H1 (cell line): ENCODE data around the gene FKBP1A. TPM values are rescaled to one million over a fixed set of nuclear protein-coding genes. Genes with fewer than 3 reads are reported as not detected.

ENCODE experiments used
- CTCF ChIA-PET: fragments of 300-600 bp; sonication (Branson Sonifier 250); formaldehyde crosslinking; loops from one replicate; lab custom pipeline; 2021; ENCODE audit not compliant: partially characterized antibody; lab: Charles Lee
- POLR2A ChIA-PET: fragments of 300-600 bp; sonication (Branson Sonifier 250); formaldehyde crosslinking; loops from one replicate; lab custom pipeline; 2021; ENCODE audit warnings: inconsistent platforms; ENCODE audit not compliant: partially characterized antibody; lab: Charles Lee
- DNase-seq, 2 experiments: peaks; one replicate each; pipeline versions ENCODE4 v3.0.0 to v3.0.0-alpha.2; 2010 to 2022; ENCODE audit warnings: low spot score in 2 of 2, low read depth in 1 of 2, mixed read lengths in 1 of 2
- FAIRE-seq: peaks from 2 replicates; lab custom pipeline; 2011; peaks lifted over from hg19 to GRCh38; lab: Jason Lieb, UNC
- H2AFZ ChIP-seq: 2 replicates; pipeline ENCODE4 v1.8.1; 2012; ENCODE audit warnings: low read length, inconsistent platforms
- H2AK5ac ChIP-seq: 2 replicates; pipeline ENCODE4 v1.6.1; 2013; ENCODE audit warnings: low read depth, low read length
- H2BK120ac ChIP-seq: replicated peaks from 2 replicates; pipeline ENCODE3; 2013; ENCODE audit warnings: low read depth, low read length, inconsistent platforms
- H2BK12ac ChIP-seq: 2 replicates; pipeline ENCODE4 v1.6.1; 2013; ENCODE audit warnings: low read depth, low read length
- H2BK15ac ChIP-seq: 2 replicates; pipeline ENCODE4 v1.6.1; 2013; ENCODE audit warnings: low read length
- H2BK20ac ChIP-seq: 2 replicates; pipeline ENCODE4 v1.6.1; 2013; ENCODE audit warnings: low read length
- H2BK5ac ChIP-seq: 2 replicates; pipeline ENCODE4 v1.6.1; 2013; ENCODE audit warnings: low read depth, low read length
- H3K14ac ChIP-seq: 2 replicates; pipeline ENCODE4 v1.6.1; 2013; ENCODE audit warnings: inconsistent platforms; ENCODE audit not compliant: insufficient read length
- H3K18ac ChIP-seq: 2 replicates; pipeline ENCODE4 v1.6.1; 2013; ENCODE audit warnings: low read length; ENCODE audit errors: extremely low read depth
- H3K23ac ChIP-seq: 2 replicates; pipeline ENCODE4 v1.6.1; 2013; ENCODE audit warnings: inconsistent platforms; ENCODE audit not compliant: insufficient read length
- H3K23me2 ChIP-seq: 2 replicates; pipeline ENCODE4 v1.6.1; 2013; ENCODE audit warnings: low read depth, low read length
- H3K27ac ChIP-seq: 2 replicates; pipeline ENCODE4 v1.6.1; 2011; ENCODE audit warnings: low read depth, low read length, inconsistent platforms
- H3K27me3 ChIP-seq, 4 experiments: replicated peaks in 1 of 4; 1 replicate in 1 of 4; 2 replicates in 3 of 4; pipeline versions ENCODE4 v1.6.1 to v1.8.1; 2011 to 2013; ENCODE audit warnings: low read length in 3 of 4, mild to moderate bottlenecking in 3 of 4, inconsistent platforms in 2 of 4, mixed read lengths in 2 of 4, moderate library complexity in 1 of 4; ENCODE audit not compliant: control insufficient read depth in 3 of 4, insufficient read depth in 3 of 4; ENCODE audit errors: extremely low read depth in 1 of 4
- H3K36me3 ChIP-seq, 4 experiments: 2 replicates each; pipeline versions ENCODE4 v1.6.1 to v1.8.1; 2011 to 2013; ENCODE audit warnings: mild to moderate bottlenecking in 4 of 4, low read length in 3 of 4, moderate library complexity in 2 of 4, control low read depth in 1 of 4, inconsistent platforms in 1 of 4; ENCODE audit not compliant: insufficient read depth in 4 of 4, control insufficient read depth in 2 of 4
- H3K4ac ChIP-seq: replicated peaks from 2 replicates; pipeline ENCODE3; 2013; ENCODE audit warnings: low read length, low read depth, mixed read lengths, inconsistent platforms; ENCODE audit not compliant: insufficient read length
- H3K4me1 ChIP-seq, 4 experiments: replicated peaks in 1 of 4; 1 replicate in 1 of 4; 2 replicates in 3 of 4; pipeline versions ENCODE4 v1.6.1 to v1.8.1; 2011 to 2013; ENCODE audit warnings: low read length in 3 of 4, inconsistent platforms in 2 of 4, mixed read lengths in 1 of 4; ENCODE audit not compliant: insufficient read depth in 4 of 4, control insufficient read depth in 3 of 4
- H3K4me2 ChIP-seq, 2 experiments: 2 replicates each; pipeline versions ENCODE4 v1.6.1 to v1.8.1; 2011 to 2013; ENCODE audit warnings: low read depth in 2 of 2, low read length in 2 of 2, control low read depth in 1 of 2, inconsistent platforms in 1 of 2, mild to moderate bottlenecking in 1 of 2; ENCODE audit not compliant: insufficient read depth in 1 of 2
- H3K4me3 ChIP-seq, 4 experiments: fragments of 200-600, 300-600 bp in 1 of 4; sonication (generic), shearing (Covaris generic), sonication (Bioruptor Twin) in 1 of 4; 2 replicates each; pipeline versions ENCODE4 v1.5.1 to v1.8.1; 2011 to 2016; ENCODE audit warnings: low read length in 4 of 4, low read depth in 3 of 4, control low read depth in 2 of 4, inconsistent platforms in 2 of 4, mild to moderate bottlenecking in 2 of 4, mixed read lengths in 1 of 4, moderate library complexity in 1 of 4; ENCODE audit not compliant: insufficient read depth in 2 of 4; ENCODE audit errors: extremely low read depth in 1 of 4
- H3K56ac ChIP-seq: replicated peaks from 2 replicates; pipeline ENCODE3; 2013; ENCODE audit warnings: low read depth, mild to moderate bottlenecking, mixed read lengths, low read length, inconsistent platforms; ENCODE audit not compliant: insufficient read length
- H3K79me1 ChIP-seq: 2 replicates; pipeline ENCODE4 v1.6.1; 2013; ENCODE audit warnings: low read depth, low read length, control low read depth
- H3K79me2 ChIP-seq, 2 experiments: 2 replicates each; pipeline versions ENCODE4 v1.6.1 to v1.8.1; 2012 to 2013; ENCODE audit warnings: low read length in 2 of 2, mild to moderate bottlenecking in 2 of 2, inconsistent platforms in 1 of 2; ENCODE audit not compliant: insufficient read depth in 2 of 2, control insufficient read depth in 1 of 2
- H3K9ac ChIP-seq, 4 experiments: replicated peaks in 1 of 4; 1 replicate in 1 of 4; 2 replicates in 3 of 4; pipeline versions ENCODE4 v1.6.1 to v1.8.1; 2011 to 2013; ENCODE audit warnings: low read depth in 3 of 4, low read length in 3 of 4, control low read depth in 2 of 4, mild to moderate bottlenecking in 2 of 4, moderate library complexity in 2 of 4, inconsistent platforms in 1 of 4; ENCODE audit errors: extremely low read depth in 1 of 4
- H3K9me3 ChIP-seq, 2 experiments: 2 replicates each; pipeline versions ENCODE4 v1.6.1 to v1.8.1; 2012 to 2013; ENCODE audit warnings: mild to moderate bottlenecking in 2 of 2, moderate library complexity in 2 of 2, control low read depth in 1 of 2, inconsistent platforms in 1 of 2, low read depth in 1 of 2, low read length in 1 of 2, mixed read lengths in 1 of 2; ENCODE audit not compliant: insufficient read depth in 2 of 2
- H4K20me1 ChIP-seq, 2 experiments: replicated peaks in 1 of 2; 2 replicates each; pipeline versions ENCODE3 to v1.8.1; 2011 to 2013; ENCODE audit warnings: inconsistent platforms in 2 of 2, low read length in 2 of 2, mild to moderate bottlenecking in 1 of 2; ENCODE audit not compliant: insufficient read depth in 2 of 2, control insufficient read depth in 1 of 2
- H4K5ac ChIP-seq: 2 replicates; pipeline ENCODE4 v1.6.1; 2013; ENCODE audit warnings: low read length, low read depth, mixed read lengths, inconsistent platforms; ENCODE audit not compliant: insufficient read length
- H4K8ac ChIP-seq: 2 replicates; pipeline ENCODE4 v1.8.0; 2013; ENCODE audit warnings: mild to moderate bottlenecking, moderate library complexity, low read length, inconsistent platforms; ENCODE audit not compliant: insufficient read depth; ENCODE audit errors: extremely low read depth
- H4K91ac ChIP-seq: replicated peaks from 2 replicates; pipeline ENCODE3; 2013; ENCODE audit warnings: low read length, mixed read lengths, inconsistent platforms; ENCODE audit not compliant: insufficient read length
- CEBPB ChIP-seq: IDR thresholded peaks from 2 replicates; pipeline ENCODE4 v1.6.1; 2012; ENCODE audit warnings: low read depth, low read length
- CTCF ChIP-seq, 3 experiments: IDR thresholded peaks; 1 replicate in 2 of 3; 2 replicates in 1 of 3; pipeline versions ENCODE4 v1.5.1 to v1.6.1; 2011; ENCODE audit warnings: low read length in 3 of 3, mild to moderate bottlenecking in 3 of 3, inconsistent platforms in 2 of 3, low read depth in 1 of 3, moderate library complexity in 1 of 3; ENCODE audit not compliant: insufficient read depth in 1 of 3; ENCODE audit errors: control extremely low read depth in 1 of 3
- POLR2AphosphoS5 ChIP-seq: IDR thresholded peaks from 2 replicates; pipeline ENCODE4 v1.6.1; 2011; ENCODE audit warnings: low read depth, low read length
- SAP30 ChIP-seq: fragments of 300-600 bp; sonication (generic); IDR thresholded peaks from 2 replicates; pipeline ENCODE4 v1.7.1; 2012; ENCODE audit warnings: low read length, moderate library complexity, mild to moderate bottlenecking, inconsistent platforms; ENCODE audit not compliant: insufficient read depth, insufficient replicate concordance
- WGBS, 2 experiments: shearing (Covaris generic) in 1 of 2; methylation state at CpG; one replicate each; pipeline versions ENCODE4 v1.1.6 to v1.1.7; 2013 to 2015; ENCODE audit warnings: low lambda C conversion rate in 2 of 2, mixed read lengths in 2 of 2, inconsistent platforms in 1 of 2, low coverage in 1 of 2, missing lambda C conversion rate in 1 of 2; ENCODE audit not compliant: insufficient replicate concordance in 2 of 2, insufficient coverage in 1 of 2, insufficient read length in 1 of 2; ENCODE audit errors: extremely low coverage in 1 of 2, missing lambda C conversion rate in 1 of 2; 5-methylcytosine and 5-hydroxymethylcytosine counted together
- polyA plus RNA-seq, 7 experiments: library from polyadenylated mRNA; depleted of rRNA in 3 of 7; stranded (reverse) in 5 of 7; unstranded in 2 of 7; fragments of >200 nt in 5 of 7; fragments of 200-250 nt in 2 of 7; gene quantifications; 1 replicate in 5 of 7; 2 replicates in 1 of 7; 4 replicates in 1 of 7; pipeline versions ENCODE4 v1.2.1 to v1.2.3, GENCODE V29; 2011 to 2013; ENCODE audit warnings: missing spikeins in 2 of 7, mixed read lengths in 2 of 7
- total RNA-seq: library from RNA; stranded (reverse); fragmentation: NEBNext Ultra II Directional; extraction: Animal tissue kit (Norgen Biotek cat#: 25700); gene quantifications from 2 replicates; pipeline ENCODE4 v1.2.1, GENCODE V29; 2021

The FKBP1A gene
- total and polyA plus RNA-seq, 2 of the 8 experiments (the other 6 are each of a cell fraction or from before 2014, with no cell fraction given), result 250 to 685 TPM

- H3K36me3 ChIP-seq, result peaks cover 0 to 10% (median 2%) of the 10 kb centered on the region in 4 experiments; a peak in 3 of 8 replicates
- H3K4ac ChIP-seq, result no peak overlapping the region
- H3K23ac ChIP-seq, result no peak overlapping the region
- no peak overlapping the region for H4K5ac ChIP-seq
- no peak overlapping the region for H4K8ac ChIP-seq
- no peak overlapping the region for H2BK15ac ChIP-seq
- TF ChIP-seq POLR2AphosphoS5 (no peak), CTCF (IDR thresholded peaks at IDR 0.05; ENCODE audit: control extremely low read depth in 1 of 3, insufficient read depth in 1 of 3, low read depth in 1 of 3, low read length in 3 of 3) (no peak), SAP30 (no peak), CEBPB (no peak)
- no peaks in the 10 kb centered on the region for H3K79me1 ChIP-seq
- no peak overlapping the region for H3K9ac ChIP-seq
- no peak overlapping the region for H3K18ac ChIP-seq
- DNase-seq, result no peak
- no peak overlapping the region for H2BK20ac ChIP-seq
- no peaks in the 10 kb centered on the region for H3K79me2 ChIP-seq
- H3K56ac ChIP-seq, result no peak overlapping the region
- no peak for FAIRE-seq
- CTCF ChIA-PET, result interaction anchor here (0.8 to 2.8 kb wide), 6 partner anchors 20 to 105 kb away, joined by 3 to 9 read pairs (median 4); partner anchors contain the start of gene NSFL1C
- POLR2A ChIA-PET, result interaction anchor here (0.6 to 1.4 kb wide), 4 partner anchors 19 to 48 kb away, joined by 3 to 4 read pairs (median 4); partner anchors contain the start of gene SDCBP2
- H3K4me2 ChIP-seq, result no peak overlapping the region
- no peak overlapping the region for H3K14ac ChIP-seq
- H3K27ac ChIP-seq, result no peak overlapping the region
- H3K23me2 ChIP-seq, result no peaks in the 10 kb centered on the region
- H4K20me1 ChIP-seq, result peaks cover 0 to 2% of the 10 kb centered on the region in 2 experiments
- H3K9me3 ChIP-seq, result no peaks in the 10 kb centered on the region
- no peak overlapping the region for H4K91ac ChIP-seq
- H3K4me3 ChIP-seq, result no peak overlapping the region
- H2BK120ac ChIP-seq, result no peak overlapping the region
- WGBS, 2 experiments, result 93% methylated on average over 2 of the region's 2 CpGs; no CpG with 5 or more reads in 1 of the 2 experiments
- H3K27me3 ChIP-seq, result no peaks in the 10 kb centered on the region
- H2BK5ac ChIP-seq, result no peak overlapping the region
- no peaks in the 10 kb centered on the region for H3K4me1 ChIP-seq
- H2AK5ac ChIP-seq, result no peak overlapping the region
- H2AFZ ChIP-seq, result no peak overlapping the region
- no peak overlapping the region for H2BK12ac ChIP-seq
Measured at GRCh38 chr20:1362484-1362883, 30.4 kb downstream of the FKBP1A start.
